ENCODE measurements around the gene PRR35. TPM values are rescaled to one million over a fixed set of nuclear protein-coding genes. Genes with fewer than 3 reads are reported as not detected.

The PRR35 gene
- total RNA-seq, result not detected in 2 replicates

GRCh38 chr16:560204-560700, at the start of gene PRR35:
Gene PRR35, plus strand, starts transcription at chr16:560394. Its CDS starts 2,901 bp downstream, at chr16:563295.

GRCh38 chr16:527015-527903, 32.9 kb upstream of the PRR35 start, which contains the start of gene CAPN15:
Gene CAPN15, plus strand, starts transcription at chr16:527712. Its CDS starts 19,127 bp downstream, at chr16:546839.

GRCh38 chr16:566475-567372, 6.5 kb downstream of the PRR35 start, which contains the start of gene NHLRC4:
Gene NHLRC4, plus strand, starts transcription at chr16:567005. Its CDS starts 1,043 bp downstream, at chr16:568048.

GRCh38 chr16:569445-570254, 9.5 kb downstream of the PRR35 start, which contains the start of gene PIGQ:
Gene PIGQ, plus strand, starts transcription at chr16:569968. Its CDS starts 4,107 bp downstream, at chr16:574075.

GRCh38 chr16:589658-590187, 29.5 kb downstream of the PRR35 start, which contains the start of gene RAB40C:
Gene RAB40C, plus strand, starts transcription at chr16:590066. Its CDS starts 226 bp downstream, at chr16:590292.

Other genes with a start within 250 kb of the PRR35 start
- gene AXIN1, start 207.7 kb upstream of the PRR35 start, total RNA-seq, result 14.2 and 17.5 TPM in 2 replicates
- 58.6 and 85.7 TPM in 2 replicates for gene MRPL28, start 189.9 kb upstream of the PRR35 start, total RNA-seq
- gene PGAP6, start 178.4 kb upstream of the PRR35 start, total RNA-seq, result 73.8 and 99.2 TPM in 2 replicates
- 47.2 and 78.2 TPM in 2 replicates for gene NME4, start 163.2 kb upstream of the PRR35 start, total RNA-seq
- gene DECR2, start 158.5 kb upstream of the PRR35 start, total RNA-seq, result 3.7 and 11.8 TPM in 2 replicates
- gene RAB11FIP3, start 134.7 kb upstream of the PRR35 start, total RNA-seq, result 17.5 and 18.0 TPM in 2 replicates
- gene CAPN15, start 32.7 kb upstream of the PRR35 start, total RNA-seq, result 13.9 and 15.9 TPM in 2 replicates
- 1.1 and 4.7 TPM in 2 replicates for gene NHLRC4, start 6.6 kb downstream of the PRR35 start, total RNA-seq
- 16.7 and 23.0 TPM in 2 replicates for gene PIGQ, start 9.6 kb downstream of the PRR35 start, total RNA-seq
- 6.5 and 8.2 TPM in 2 replicates for gene RAB40C, start 29.7 kb downstream of the PRR35 start, total RNA-seq
- 0.09 and 0.32 TPM in 2 replicates for gene WFIKKN1, start 70.6 kb downstream of the PRR35 start, total RNA-seq
- gene METTL26, start 75.9 kb downstream of the PRR35 start, total RNA-seq, result 66.9 and 80.2 TPM in 2 replicates
- 9.0 and 12.9 TPM in 2 replicates for gene MCRIP2, start 81.4 kb downstream of the PRR35 start, total RNA-seq
- 8.5 TPM in 2 replicates for gene WDR90, start 89.0 kb downstream of the PRR35 start, total RNA-seq
- 30.1 and 32.0 TPM in 2 replicates for gene RHOT2, start 107.7 kb downstream of the PRR35 start, total RNA-seq
- gene RHBDL1, start 115.3 kb downstream of the PRR35 start, total RNA-seq, result 3.9 and 5.0 TPM in 2 replicates
- gene STUB1, start 120.0 kb downstream of the PRR35 start, total RNA-seq, result 187 and 202 TPM in 2 replicates
- 18.1 and 22.9 TPM in 2 replicates for gene JMJD8, start 123.9 kb downstream of the PRR35 start, total RNA-seq
- 3.8 and 5.2 TPM in 2 replicates for gene WDR24, start 130.0 kb downstream of the PRR35 start, total RNA-seq
- under 0.01 and 0.09 TPM in 2 replicates for gene FBXL16, start 145.4 kb downstream of the PRR35 start, total RNA-seq
- 67.3 and 101 TPM in 2 replicates for gene METRN, start 154.7 kb downstream of the PRR35 start, total RNA-seq
- gene ANTKMT, start 160.8 kb downstream of the PRR35 start, total RNA-seq, result 12.5 and 23.6 TPM in 2 replicates
- gene CCDC78, start 166.0 kb downstream of the PRR35 start, total RNA-seq, result 0.34 and 2.0 TPM in 2 replicates
- gene HAGHL, start 166.7 kb downstream of the PRR35 start, total RNA-seq, result 9.7 and 15.1 TPM in 2 replicates
- gene CIAO3, start 180.6 kb downstream of the PRR35 start, total RNA-seq, result 24.3 and 32.0 TPM in 2 replicates
- not detected in 2 replicates for gene MSLN, start 200.3 kb downstream of the PRR35 start, total RNA-seq
- 15.3 and 15.8 TPM in 2 replicates for gene RPUSD1, start 228.0 kb downstream of the PRR35 start, total RNA-seq
- 1.7 and 3.0 TPM in 2 replicates for gene CHTF18, start 228.2 kb downstream of the PRR35 start, total RNA-seq
- not detected in 2 replicates for gene GNG13, start 240.3 kb downstream of the PRR35 start, total RNA-seq

All from bronchial smooth muscle cell (primary cell).